Uterus (tissue), 2 donors: ENCODE measurements around the gene ARMC8.

Experiments
- CTCF ChIP-seq, 4 experiments: fragments of 200-600 bp in 2 of 4; fragments of 450-650 bp in 2 of 4; sonication (generic) in 2 of 4; IDR thresholded peaks; one replicate each; pipeline ENCODE4 v1.5.1; 2016 to 2019; ENCODE audit warnings: antibody characterized with exemption in 4 of 4, mild to moderate bottlenecking in 2 of 4, moderate library complexity in 1 of 4
- POLR2A ChIP-seq, 2 donors: fragments of 450-650 bp; IDR thresholded peaks; one replicate each; pipeline ENCODE4 v1.6.1; 2016; ENCODE audit warnings: antibody characterized with exemption in 2 of 2, mild to moderate bottlenecking in 1 of 2, moderate library complexity in 1 of 2

- no peak for TF ChIP-seq CTCF (IDR thresholded peaks at IDR 0.05)
- TF ChIP-seq POLR2A (IDR thresholded peaks at IDR 0.05) = no peak
These were observed 14.5 kb upstream of the ARMC8 start for GRCh38 chr3:138172625-138173024.
